ENCODE results near the gene TMEM240. TPM values are rescaled to one million over a fixed set of nuclear protein-coding genes. Genes with fewer than 3 reads are reported as not detected.
A peak's percentile ranks its signal among the peaks of the same experiment; 100 is the strongest.
"Not testable (repeated sequence)": the region's sequence is repeated elsewhere in the genome, so short reads cannot be mapped to it uniquely, and the experiment has no call there.

Gene TMEM240
- total RNA-seq, 6 experiments from 2014 or later = 2.8 to 5.1 (median 4.1) TPM

- Mint-ChIP-seq H3K4me1 (ENCODE audit: low read depth) (no peaks in the 10 kb centered on the region), H3K9me3 (no peaks in the 10 kb centered on the region), H3K36me3 (ENCODE audit: low read depth) (peaks cover 6% of the 10 kb centered on the region), H3K27me3 (ENCODE audit: insufficient read depth) (peaks cover 2% of the 10 kb centered on the region; the same call in 1 of the 2 replicates), H3K4me3 (no peak overlapping the region), H3K27ac (no peak overlapping the region)
- no peak for DNase-seq
- no peak for TF ChIP-seq CTCF (IDR thresholded peaks at IDR 0.05)
Observed at GRCh38 chr1:1521331-1521730, 19.1 kb downstream of the TMEM240 start.

- not testable (repeated sequence) for H3K36me3 Mint-ChIP-seq (ENCODE audit: low read depth); H3K4me3 Mint-ChIP-seq; H3K27ac Mint-ChIP-seq; H3K27me3 Mint-ChIP-seq (ENCODE audit: insufficient read depth); H3K4me1 Mint-ChIP-seq (ENCODE audit: low read depth); H3K9me3 Mint-ChIP-seq; DNase-seq
Observed at GRCh38 chr1:1519805-1520505, 20.5 kb downstream of the TMEM240 start.

- H3K9me3 Mint-ChIP-seq = not testable (repeated sequence)
Observed at GRCh38 chr1:1518621-1519007, 21.8 kb downstream of the TMEM240 start.

GRCh38 chr1:1517973-1518620 lies 22.3 kb downstream of the TMEM240 start:
- no peaks in the 10 kb centered on the region for H3K4me1 Mint-ChIP-seq (ENCODE audit: low read depth)
- TF ChIP-seq CTCF (IDR thresholded peaks at IDR 0.05) = no peak
- H3K36me3 Mint-ChIP-seq (ENCODE audit: low read depth) = peaks cover 6% of the 10 kb centered on the region
- no peak overlapping the region for H3K27ac Mint-ChIP-seq
- peaks cover 2% of the 10 kb centered on the region; the same call in 1 of the 2 replicates for H3K27me3 Mint-ChIP-seq (ENCODE audit: insufficient read depth)
- no peaks in the 10 kb centered on the region for H3K9me3 Mint-ChIP-seq
- DNase-seq = no peak
- H3K4me3 Mint-ChIP-seq = no peak overlapping the region

More at GRCh38 chr1:1518621-1519007, 21.8 kb downstream of the TMEM240 start:
- H3K4me3 Mint-ChIP-seq; H3K36me3 Mint-ChIP-seq (ENCODE audit: low read depth); H3K4me1 Mint-ChIP-seq (ENCODE audit: low read depth); H3K27ac Mint-ChIP-seq; H3K27me3 Mint-ChIP-seq (ENCODE audit: insufficient read depth); DNase-seq: not testable (repeated sequence)

GRCh38 chr1:1516923-1517322 lies 23.5 kb downstream of the TMEM240 start:
- H3K27ac Mint-ChIP-seq; H3K36me3 Mint-ChIP-seq (ENCODE audit: low read depth); H3K9me3 Mint-ChIP-seq: not testable (repeated sequence)

GRCh38 chr1:1514376-1514775 lies 26.0 kb downstream of the TMEM240 start:
- not testable (repeated sequence) for H3K4me3 Mint-ChIP-seq; DNase-seq; H3K27ac Mint-ChIP-seq; H3K36me3 Mint-ChIP-seq (ENCODE audit: low read depth); H3K4me1 Mint-ChIP-seq (ENCODE audit: low read depth); H3K27me3 Mint-ChIP-seq (ENCODE audit: insufficient read depth); H3K9me3 Mint-ChIP-seq

More at GRCh38 chr1:1516923-1517322, 23.5 kb downstream of the TMEM240 start:
- not testable (repeated sequence) for H3K4me3 Mint-ChIP-seq; DNase-seq; H3K4me1 Mint-ChIP-seq (ENCODE audit: low read depth); H3K27me3 Mint-ChIP-seq (ENCODE audit: insufficient read depth)

- not testable (repeated sequence) for H3K27me3 Mint-ChIP-seq (ENCODE audit: insufficient read depth); H3K36me3 Mint-ChIP-seq (ENCODE audit: low read depth); H3K4me1 Mint-ChIP-seq (ENCODE audit: low read depth); H3K9me3 Mint-ChIP-seq; DNase-seq
- Mint-ChIP-seq H3K27ac (peak overlapping the region; percentile 51; the same call in 1 of the 2 replicates), H3K4me3 (peak overlapping the region; percentile 80)
Observed at GRCh38 chr1:1513675-1514074, 26.7 kb downstream of the TMEM240 start.

- peak overlapping the region; percentile 80; the same call in 1 of the 2 replicates for H3K27ac Mint-ChIP-seq
- peak overlapping the region; percentile 88 for H3K4me3 Mint-ChIP-seq
- DNase-seq; H3K27me3 Mint-ChIP-seq (ENCODE audit: insufficient read depth); H3K9me3 Mint-ChIP-seq; H3K36me3 Mint-ChIP-seq (ENCODE audit: low read depth); H3K4me1 Mint-ChIP-seq (ENCODE audit: low read depth): not testable (repeated sequence)
Observed at GRCh38 chr1:1512425-1512824, 28.0 kb downstream of the TMEM240 start.

All from HFFc6 (cell line).